Mesendoderm (in vitro differentiated cells): Measurements from ENCODE around the gene ACSF3.

Experiments
- DNase-seq: peaks from one replicate; pipeline ENCODE4 v3.0.0; 2013
- H2AK5ac ChIP-seq: 2 replicates; pipeline ENCODE4 v1.6.1; 2013; ENCODE audit warnings: low read length, inconsistent platforms
- H2BK120ac ChIP-seq: 2 replicates; pipeline ENCODE4 v1.6.1; 2013; ENCODE audit warnings: low read depth, mild to moderate bottlenecking, low read length, moderate library complexity, mixed read lengths
- H2BK15ac ChIP-seq: replicated peaks from 2 replicates; pipeline ENCODE4 v1.6.1; 2013; ENCODE audit warnings: low read depth, mild to moderate bottlenecking, moderate library complexity
- H2BK5ac ChIP-seq: 2 replicates; pipeline ENCODE4 v1.6.1; 2013; ENCODE audit warnings: low read length, inconsistent platforms
- H3K18ac ChIP-seq: 2 replicates; pipeline ENCODE4 v1.6.1; 2013; ENCODE audit warnings: mild to moderate bottlenecking, low read length, mixed read lengths
- H3K23ac ChIP-seq: one replicate; pipeline ENCODE4 v1.6.1; 2013; ENCODE audit warnings: low read length
- H3K27ac ChIP-seq: 2 replicates; pipeline ENCODE4 v1.5.1; 2013; ENCODE audit warnings: low read depth, mild to moderate bottlenecking, inconsistent platforms, low read length, moderate library complexity
- H3K27me3 ChIP-seq: 2 replicates; pipeline ENCODE4 v1.6.1; 2013; ENCODE audit warnings: low read length, control low read depth, mild to moderate bottlenecking, inconsistent platforms; ENCODE audit not compliant: insufficient read depth, poor library complexity
- H3K36me3 ChIP-seq: 2 replicates; pipeline ENCODE4 v1.6.1; 2013; ENCODE audit warnings: low read length, inconsistent platforms; ENCODE audit not compliant: control insufficient read depth, insufficient read depth
- H3K4ac ChIP-seq: one replicate; pipeline ENCODE4 v1.6.1; 2013; ENCODE audit warnings: low read depth, mild to moderate bottlenecking, low read length, moderate library complexity
- H3K4me1 ChIP-seq: 2 replicates; pipeline ENCODE4 v1.6.1; 2013; ENCODE audit warnings: low read depth, low read length, inconsistent platforms; ENCODE audit not compliant: control insufficient read depth
- H3K4me2 ChIP-seq: 2 replicates; pipeline ENCODE4 v1.6.1; 2013; ENCODE audit warnings: low read length
- H3K4me3 ChIP-seq: 2 replicates; pipeline ENCODE4 v1.5.1; 2013; ENCODE audit warnings: mild to moderate bottlenecking, low read length
- H3K56ac ChIP-seq: one replicate; pipeline ENCODE4 v1.6.1; 2013; ENCODE audit warnings: low read length
- H3K79me1 ChIP-seq: 2 replicates; pipeline ENCODE4 v1.6.1; 2013; ENCODE audit warnings: low read length, inconsistent platforms
- H3K79me2 ChIP-seq: 2 replicates; pipeline ENCODE4 v1.6.1; 2013; ENCODE audit warnings: mild to moderate bottlenecking, low read length; ENCODE audit not compliant: control insufficient read depth, insufficient read depth
- H3K9ac ChIP-seq: 2 replicates; pipeline ENCODE4 v1.6.1; 2013; ENCODE audit warnings: low read length, inconsistent platforms
- H4K5ac ChIP-seq: one replicate; pipeline ENCODE4 v1.6.1; 2013; ENCODE audit warnings: low read length
- H4K8ac ChIP-seq: one replicate; pipeline ENCODE4 v1.6.1; 2013; ENCODE audit warnings: low read depth, mild to moderate bottlenecking, control low read depth, low read length, moderate library complexity
- WGBS: extraction: QIAGEN DNeasy Blood & Tissue Kit; methylation state at CpG from one replicate; pipeline ENCODE4 v1.1.7; 2013; ENCODE audit warnings: low lambda C conversion rate, missing lambda C conversion rate; ENCODE audit not compliant: insufficient coverage; ENCODE audit errors: extremely low coverage; 5-methylcytosine and 5-hydroxymethylcytosine counted together

Gene ACSF3

DNA sequence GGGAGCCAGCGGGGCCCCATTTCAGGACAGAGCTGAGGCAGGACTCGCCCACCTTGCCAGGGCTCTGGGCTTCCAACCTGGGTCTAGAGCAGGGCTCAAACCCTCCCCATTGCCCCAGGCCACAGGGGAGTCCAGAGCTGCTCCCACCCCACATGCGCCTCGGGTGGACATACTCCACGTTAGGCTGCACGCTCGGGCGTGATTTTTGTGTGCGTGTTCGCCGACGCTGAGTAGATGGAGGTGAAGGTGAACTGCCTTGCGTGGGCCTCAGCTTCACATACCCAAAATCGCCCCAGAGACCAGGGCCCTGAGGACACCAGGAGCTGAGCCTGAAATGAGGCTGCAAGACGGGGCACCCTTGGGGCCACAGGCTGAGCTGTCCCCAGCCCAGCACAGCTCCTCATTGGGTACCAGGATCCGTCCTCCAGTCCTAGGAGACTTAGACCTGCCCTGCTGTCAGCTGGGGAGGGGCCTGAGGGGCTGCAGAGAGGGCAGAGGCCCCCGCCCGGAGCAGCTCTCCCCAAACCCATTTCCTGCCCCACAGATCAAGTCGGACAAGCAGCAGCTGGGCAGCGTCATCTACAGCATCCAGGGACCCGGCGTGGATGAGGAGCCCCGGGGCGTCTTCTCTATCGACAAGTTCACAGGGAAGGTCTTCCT is 86.1 kb downstream of the ACSF3 start:
- Histone ChIP-seq H4K5ac (no peak overlapping the region), H3K4me3 (no peak overlapping the region), H2BK15ac (no peak overlapping the region), H3K18ac (no peak overlapping the region), H4K8ac (no peak overlapping the region), H3K56ac (no peak overlapping the region), H3K4me1 (no peaks in the 10 kb centered on the region), H3K4me2 (no peak overlapping the region), H2BK5ac (no peak overlapping the region), H2BK120ac (no peak overlapping the region), H3K79me1 (no peaks in the 10 kb centered on the region), H3K79me2 (no peaks in the 10 kb centered on the region), H3K27ac (no peak overlapping the region), H3K9ac (no peak overlapping the region), H3K27me3 (no peaks in the 10 kb centered on the region), H3K4ac (no peak overlapping the region), H2AK5ac (no peak overlapping the region), H3K23ac (no peak overlapping the region), H3K36me3 (no peaks in the 10 kb centered on the region)
- no CpG with 5 or more reads among the region's 25 CpGs for WGBS
- no peak for DNase-seq

- Histone ChIP-seq H4K8ac (no peak overlapping the region), H4K5ac (no peak overlapping the region), H2AK5ac (no peak overlapping the region), H3K27ac (no peak overlapping the region), H3K23ac (no peak overlapping the region), H3K4ac (no peak overlapping the region), H3K79me2 (no peaks in the 10 kb centered on the region), H3K56ac (no peak overlapping the region), H3K79me1 (no peaks in the 10 kb centered on the region), H3K9ac (no peak overlapping the region), H3K4me1 (no peaks in the 10 kb centered on the region), H3K4me3 (no peak overlapping the region), H2BK120ac (no peak overlapping the region), H2BK15ac (no peak overlapping the region), H3K36me3 (no peaks in the 10 kb centered on the region), H2BK5ac (no peak overlapping the region), H3K4me2 (no peak overlapping the region), H3K18ac (no peak overlapping the region), H3K27me3 (no peaks in the 10 kb centered on the region)
- no peak for DNase-seq
- no CpG with 5 or more reads among the region's 13 CpGs for WGBS
These were observed 89.8 kb downstream of the ACSF3 start for GRCh38 chr16:89183463-89183862.

DNA sequence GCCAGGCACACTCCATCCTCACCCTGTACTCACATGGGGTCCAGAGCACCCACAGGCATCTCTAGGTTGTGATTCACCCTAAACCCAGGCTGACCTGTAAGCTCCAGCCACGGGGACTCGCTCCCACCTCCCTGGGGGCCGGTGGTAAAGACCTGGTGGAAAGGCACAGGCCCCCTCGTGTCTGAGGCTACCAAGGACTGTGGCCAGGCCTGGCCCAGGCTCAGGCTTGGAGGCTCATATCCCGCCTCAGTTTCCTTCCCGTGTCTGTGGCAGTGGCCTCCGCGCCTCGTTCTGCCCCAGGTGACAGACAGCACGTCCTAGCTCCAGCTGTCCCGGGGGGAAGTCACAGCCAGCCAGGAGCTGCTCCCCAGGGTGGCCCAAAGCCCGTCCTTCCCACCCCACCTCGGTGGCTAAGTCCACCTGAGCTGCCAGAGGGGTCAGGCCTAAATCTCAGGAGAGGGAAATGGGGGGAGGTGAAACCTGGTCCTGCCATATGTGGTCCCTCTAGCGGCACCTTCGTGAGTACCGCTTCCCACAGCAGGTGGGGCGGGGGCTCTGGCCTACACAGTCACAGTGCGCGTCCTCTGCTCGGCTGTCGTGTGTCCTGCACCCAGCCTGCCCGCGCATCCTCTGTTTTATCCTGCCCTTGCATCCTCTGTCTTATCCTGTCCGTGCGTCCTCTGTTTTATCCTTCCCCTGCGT is 90.5 kb downstream of the ACSF3 start:
- no peak overlapping the region for H2BK120ac ChIP-seq
- DNase-seq, result no peak
- no peak overlapping the region for H3K56ac ChIP-seq
- H3K79me2 ChIP-seq, result no peaks in the 10 kb centered on the region
- H3K4me1 ChIP-seq, result no peaks in the 10 kb centered on the region
- H3K27me3 ChIP-seq, result no peaks in the 10 kb centered on the region
- no peak overlapping the region for H2BK5ac ChIP-seq
- H3K4ac ChIP-seq, result no peak overlapping the region
- H3K23ac ChIP-seq, result no peak overlapping the region
- WGBS, result no CpG with 5 or more reads among the region's 26 CpGs
- no peaks in the 10 kb centered on the region for H3K36me3 ChIP-seq
- H2BK15ac ChIP-seq, result no peak overlapping the region
- H2AK5ac ChIP-seq, result no peak overlapping the region
- no peaks in the 10 kb centered on the region for H3K79me1 ChIP-seq
- H3K4me3 ChIP-seq, result no peak overlapping the region
- H3K27ac ChIP-seq, result no peak overlapping the region
- H3K9ac ChIP-seq, result no peak overlapping the region
- H4K8ac ChIP-seq, result no peak overlapping the region
- H3K18ac ChIP-seq, result no peak overlapping the region
- no peak overlapping the region for H4K5ac ChIP-seq
- no peak overlapping the region for H3K4me2 ChIP-seq

DNA sequence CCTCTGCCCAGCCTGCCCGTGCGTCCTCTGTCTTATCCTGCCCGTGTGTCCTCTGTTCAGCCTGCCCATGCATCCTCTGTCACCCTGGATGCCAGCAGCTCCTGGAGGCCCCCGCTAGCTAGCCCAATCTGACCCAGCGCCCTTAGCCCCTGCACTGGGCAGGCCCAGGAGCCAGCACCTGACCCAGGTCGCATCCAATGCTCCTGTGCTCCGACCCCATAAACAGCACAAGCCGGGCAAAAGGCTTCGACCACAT is 91.0 kb downstream of the ACSF3 start:
- WGBS, result no CpG with 5 or more reads among the region's 9 CpGs
- H3K4me1 ChIP-seq, result no peaks in the 10 kb centered on the region

DNA sequence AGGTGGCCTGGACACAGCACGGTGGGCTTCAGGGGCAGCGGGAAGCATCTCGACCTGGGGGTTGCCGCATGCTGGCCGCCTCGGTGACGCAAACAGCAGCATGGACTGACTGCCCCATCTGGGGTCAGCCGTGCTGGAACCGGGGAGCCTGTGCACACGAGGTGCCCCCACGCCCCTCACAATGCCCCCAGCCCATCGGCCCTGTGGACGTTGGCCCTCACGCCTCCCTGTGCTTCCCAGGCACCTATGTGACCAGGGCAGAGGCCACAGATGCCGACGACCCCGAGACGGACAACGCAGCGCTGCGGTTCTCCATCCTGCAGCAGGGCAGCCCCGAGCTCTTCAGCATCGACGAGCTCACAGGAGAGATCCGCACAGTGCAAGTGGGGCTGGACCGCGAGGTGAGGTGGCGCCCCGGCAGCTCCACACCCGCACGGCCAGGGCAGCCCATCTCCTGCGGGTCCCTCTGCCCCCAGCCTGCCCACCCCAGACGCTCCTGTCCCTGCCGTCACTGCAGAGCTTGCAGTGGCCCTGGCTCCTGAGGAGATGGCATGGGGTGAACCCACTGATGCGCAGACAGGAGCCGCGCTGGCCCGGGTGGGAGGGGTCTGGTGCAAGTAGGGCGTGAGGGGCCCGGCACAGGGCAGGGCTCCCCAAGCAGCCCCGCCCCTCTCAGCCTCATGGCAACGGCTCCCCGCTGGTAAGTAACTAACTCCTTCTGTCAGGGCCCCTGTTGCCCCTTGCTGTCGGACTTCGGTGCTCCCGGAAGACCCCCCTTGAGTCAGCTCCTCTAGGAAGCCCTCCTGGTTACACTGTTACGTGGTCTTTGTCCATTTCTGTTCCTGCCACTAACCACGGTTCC is 91.5 kb downstream of the ACSF3 start:
- Histone ChIP-seq H2BK15ac (no peak overlapping the region), H3K4ac (no peak overlapping the region), H3K27me3 (no peaks in the 10 kb centered on the region), H3K79me1 (no peaks in the 10 kb centered on the region), H3K27ac (no peak overlapping the region), H3K18ac (no peak overlapping the region), H3K9ac (no peak overlapping the region), H4K8ac (no peak overlapping the region), H2BK120ac (no peak overlapping the region), H2BK5ac (no peak overlapping the region), H3K4me1 (no peaks in the 10 kb centered on the region), H4K5ac (no peak overlapping the region), H3K56ac (no peak overlapping the region), H3K36me3 (no peaks in the 10 kb centered on the region), H2AK5ac (no peak overlapping the region), H3K4me2 (no peak overlapping the region), H3K4me3 (no peak overlapping the region), H3K23ac (no peak overlapping the region), H3K79me2 (no peaks in the 10 kb centered on the region)
- no peak for DNase-seq
- no CpG with 5 or more reads among the region's 48 CpGs for WGBS

More for the DNA sequence above, 91.0 kb downstream of the ACSF3 start:
- Histone ChIP-seq H2BK15ac (no peak overlapping the region), H3K79me2 (no peaks in the 10 kb centered on the region), H3K27ac (no peak overlapping the region), H3K36me3 (no peaks in the 10 kb centered on the region), H3K79me1 (no peaks in the 10 kb centered on the region), H3K4me3 (no peak overlapping the region), H4K5ac (no peak overlapping the region), H3K4ac (no peak overlapping the region), H3K56ac (no peak overlapping the region), H2BK120ac (no peak overlapping the region), H3K27me3 (no peaks in the 10 kb centered on the region), H4K8ac (no peak overlapping the region), H3K9ac (no peak overlapping the region), H3K4me2 (no peak overlapping the region), H2BK5ac (no peak overlapping the region), H3K23ac (no peak overlapping the region), H2AK5ac (no peak overlapping the region), H3K18ac (no peak overlapping the region)
- no peak for DNase-seq
